GM11168 (cell line): ENCODE results near the gene MAVS.
"Not testable (repeated sequence)": the region's sequence is repeated elsewhere in the genome, so short reads cannot be mapped to it uniquely, and the experiment has no call there.

Experiments
- in situ Hi-C: fragments of 300-500 bp; cut with MboI; formaldehyde crosslinking; loops from one replicate; pipeline ENCODE4 v1.12.0; 2022; ENCODE audit warnings: low sequenced_read_pairs; ENCODE audit not compliant: unreplicated experiment

MAVS gene

GRCh38 chr20:3813848-3814581, 32.6 kb upstream of the MAVS start:
- in situ Hi-C loops = no loop called here

GRCh38 chr20:3814928-3815495, 31.6 kb upstream of the MAVS start:
- in situ Hi-C loops = no loop called here

- in situ Hi-C loops = no loop called here
Observed at GRCh38 chr20:3815703-3816315, 30.8 kb upstream of the MAVS start.

DNA sequence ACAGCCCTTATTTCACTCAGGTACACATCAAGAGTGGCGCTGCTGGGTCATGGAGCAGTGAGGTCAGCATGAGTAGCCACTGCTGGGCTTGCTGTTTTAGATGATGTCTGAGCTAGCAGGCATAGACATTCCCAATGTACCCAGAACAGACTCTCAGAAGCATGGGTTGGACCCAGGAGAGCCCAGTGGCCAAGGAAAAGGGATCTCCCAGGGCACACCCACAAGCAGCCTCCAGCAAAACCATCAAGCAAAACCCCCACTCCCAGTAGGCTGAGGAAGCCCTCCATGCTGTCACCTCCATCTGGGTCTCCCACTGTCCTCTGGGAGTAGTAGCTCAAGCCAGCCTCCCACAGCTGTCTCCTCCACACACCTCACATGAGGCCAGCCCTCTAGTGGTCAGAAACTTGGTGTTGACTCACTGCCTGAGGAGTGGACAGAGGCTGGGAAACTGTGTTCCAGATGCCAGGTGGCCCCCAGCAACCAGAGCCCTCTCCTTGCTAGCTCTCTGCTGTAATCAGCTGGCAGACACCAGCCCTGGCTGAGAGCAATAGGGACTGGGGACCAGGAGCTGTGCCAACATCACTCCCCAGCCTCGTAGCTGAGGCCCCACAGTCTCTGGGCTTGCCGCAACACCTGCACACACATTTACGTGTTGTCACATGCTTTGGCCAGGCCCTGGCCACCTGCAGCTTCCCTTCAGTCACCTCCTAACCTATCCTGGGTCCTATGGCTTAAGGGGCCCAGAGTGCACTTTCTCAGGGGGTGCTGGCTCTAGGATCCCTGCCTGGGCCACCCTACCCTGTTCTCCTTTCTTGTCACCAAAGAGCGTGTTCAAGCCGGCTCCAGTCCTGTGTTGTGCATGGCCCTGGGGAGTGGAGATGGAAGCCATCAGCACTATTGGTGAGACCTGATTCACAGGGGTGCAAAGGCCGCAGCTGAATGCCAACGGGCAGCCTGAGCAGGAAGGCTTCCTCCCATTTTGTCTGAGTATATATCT, 28.2 kb upstream of the MAVS start:
- in situ Hi-C loops = no loop called here

DNA sequence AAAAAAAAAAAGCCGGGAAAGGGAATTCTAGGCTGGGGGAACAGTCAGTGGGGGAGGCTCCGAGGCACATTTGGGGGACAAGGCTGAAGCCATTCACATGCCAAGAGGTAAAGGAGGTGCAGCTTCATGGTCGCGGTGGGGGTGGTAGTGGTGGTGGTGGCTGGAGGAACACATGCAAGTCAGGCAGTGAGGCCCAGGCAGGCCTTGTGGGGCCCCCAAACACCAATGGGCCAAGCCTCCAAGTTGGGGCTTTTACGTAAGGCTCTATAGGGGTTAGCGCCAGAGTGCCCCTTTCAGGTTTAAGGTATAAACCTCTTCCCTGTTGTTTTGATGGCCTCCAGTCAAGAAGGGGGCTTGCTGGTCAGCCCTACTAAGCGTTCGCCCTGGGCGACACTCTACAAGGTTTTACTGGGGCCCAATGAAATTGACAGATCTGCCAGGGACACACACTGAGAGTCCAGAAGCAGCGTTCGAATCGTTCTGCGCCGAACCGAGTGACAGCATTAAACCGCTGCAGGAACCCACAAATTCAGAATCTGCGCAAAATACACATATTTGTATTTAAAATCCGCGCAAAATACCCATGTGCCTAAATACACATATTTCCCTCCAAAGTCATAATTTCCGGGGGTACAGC, 27.1 kb upstream of the MAVS start:
- in situ Hi-C loops = no loop called here

GRCh38 chr20:3820048-3820900, 26.4 kb upstream of the MAVS start, which contains the start of gene AP5S1:
Gene AP5S1, plus strand, starts transcription at chr20:3820547. Its CDS starts 1,571 bp downstream, at chr20:3822118.
- in situ Hi-C loops = no loop called here

DNA sequence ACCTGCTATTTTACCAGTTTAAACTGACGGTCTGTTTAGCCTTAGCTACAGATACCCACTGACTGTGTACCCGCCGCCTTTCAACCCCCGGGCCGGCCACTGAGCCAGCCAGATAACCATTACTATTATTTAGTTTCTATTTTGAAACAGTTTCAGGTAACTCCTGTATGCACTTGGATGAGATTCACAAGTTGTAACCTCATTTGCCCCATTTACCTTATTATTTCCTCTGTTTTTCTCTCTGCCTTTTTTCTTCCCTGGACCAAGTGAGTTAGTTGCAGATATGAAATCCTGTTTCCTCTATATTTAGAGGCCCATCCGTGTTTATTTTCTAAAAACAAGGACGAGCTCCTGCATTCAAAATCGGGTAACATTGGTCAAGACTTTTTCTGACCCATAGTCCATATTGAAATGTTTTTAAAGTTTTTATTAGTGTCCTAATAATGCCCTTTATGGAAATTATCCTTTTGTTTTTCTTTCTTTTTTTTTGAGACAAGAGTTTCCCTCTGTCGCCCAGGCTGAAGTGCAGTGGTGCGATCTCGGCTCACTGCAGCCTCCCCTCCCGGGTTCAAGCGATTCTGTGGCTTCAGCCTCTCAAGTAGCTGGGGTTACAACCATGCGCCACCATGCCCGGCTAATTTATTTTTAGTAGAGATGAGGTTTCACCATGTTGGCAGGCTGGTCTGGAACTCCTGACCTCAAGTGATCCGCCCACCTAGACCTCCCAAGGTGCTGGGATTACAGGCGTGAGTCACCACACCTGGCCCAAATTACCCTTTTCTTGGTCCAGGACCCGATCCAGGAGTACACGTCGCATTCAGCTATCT, 25.5 kb upstream of the MAVS start:
- in situ Hi-C loops = no loop called here

GRCh38 chr20:3821996-3822395, 24.6 kb upstream of the MAVS start:
- in situ Hi-C loops = no loop called here

DNA sequence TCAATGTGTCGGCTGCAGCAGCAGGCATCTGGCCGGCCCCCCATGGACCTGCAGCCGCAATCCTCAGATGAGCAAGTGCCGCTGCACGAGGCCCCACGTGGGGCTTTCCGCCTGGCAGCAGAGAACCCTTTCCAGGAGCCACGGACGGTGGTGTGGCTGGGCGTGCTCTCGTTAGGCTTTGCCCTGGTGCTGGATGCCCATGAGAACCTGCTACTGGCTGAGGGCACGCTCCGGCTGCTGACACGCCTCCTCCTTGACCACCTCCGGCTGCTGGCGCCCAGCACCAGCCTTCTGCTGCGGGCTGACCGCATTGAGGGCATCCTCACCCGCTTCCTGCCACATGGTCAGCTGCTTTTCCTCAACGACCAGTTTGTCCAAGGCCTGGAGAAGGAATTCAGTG, 22.8 kb upstream of the MAVS start:
- in situ Hi-C loops = no loop called here

- in situ Hi-C loops = no loop called here
Observed at GRCh38 chr20:3825526-3825925, 21.1 kb upstream of the MAVS start.

GRCh38 chr20:3826420-3826819, 20.2 kb upstream of the MAVS start:
- in situ Hi-C loops = no loop called here

DNA sequence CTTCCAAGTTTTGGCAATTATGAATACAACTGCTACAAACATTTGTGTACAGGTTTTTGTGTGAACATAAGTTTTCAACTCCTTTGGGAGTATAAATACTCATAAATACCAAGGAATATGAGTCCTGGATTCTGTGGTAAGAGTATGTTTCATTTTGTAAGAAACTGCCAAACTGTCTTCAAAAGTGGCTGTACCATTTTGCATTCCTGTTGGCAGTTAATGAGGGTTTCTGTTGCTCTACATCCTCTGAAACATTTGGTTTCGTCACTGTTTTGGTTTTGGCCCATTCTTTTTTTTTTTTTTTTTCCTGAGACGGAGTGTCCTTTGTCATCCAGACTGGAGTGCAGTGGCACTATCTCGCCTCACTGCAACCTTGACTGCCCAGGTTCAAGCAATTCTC, 17.8 kb upstream of the MAVS start:
- in situ Hi-C loops = no loop called here

DNA sequence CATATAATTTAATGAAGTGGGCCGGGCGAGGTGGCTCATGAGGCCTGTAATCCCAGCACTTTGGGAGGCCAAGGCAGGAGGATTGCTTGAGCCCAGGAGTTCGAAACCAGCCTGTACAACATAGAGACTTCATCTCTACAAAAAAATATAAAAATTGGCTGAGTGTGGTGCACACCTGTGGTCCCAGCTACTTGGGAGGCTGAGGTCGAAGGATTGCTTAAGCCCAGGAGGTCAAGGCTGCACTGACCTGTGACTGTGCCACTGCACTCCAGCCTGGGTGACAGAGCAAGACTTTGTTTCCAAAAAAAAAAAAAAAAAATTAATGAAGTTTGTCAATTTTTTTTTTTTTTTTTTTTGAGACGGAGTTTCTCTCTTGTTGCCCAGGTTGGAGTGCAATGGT, 16.7 kb upstream of the MAVS start:
- in situ Hi-C loops = not testable (repeated sequence)

DNA sequence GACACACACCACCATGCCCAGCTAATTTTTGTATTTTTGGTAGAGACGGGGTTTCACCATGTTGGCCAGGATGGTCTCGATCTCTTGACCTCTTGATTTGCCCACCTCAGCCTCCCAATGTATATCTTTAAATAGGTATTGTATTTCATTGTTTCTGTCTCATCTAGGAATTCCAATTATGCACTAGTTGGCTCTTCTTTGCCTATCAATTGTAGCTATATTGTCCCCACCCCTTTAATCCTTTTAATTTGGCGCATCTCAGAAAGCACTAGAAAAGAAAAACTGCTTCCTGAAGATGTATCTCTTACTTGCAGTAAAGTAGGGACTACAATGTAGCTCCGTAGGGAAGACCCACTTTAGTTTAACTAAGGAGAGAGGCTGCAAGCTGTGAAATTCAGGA, 10.5 kb upstream of the MAVS start:
- in situ Hi-C loops = no loop called here

DNA sequence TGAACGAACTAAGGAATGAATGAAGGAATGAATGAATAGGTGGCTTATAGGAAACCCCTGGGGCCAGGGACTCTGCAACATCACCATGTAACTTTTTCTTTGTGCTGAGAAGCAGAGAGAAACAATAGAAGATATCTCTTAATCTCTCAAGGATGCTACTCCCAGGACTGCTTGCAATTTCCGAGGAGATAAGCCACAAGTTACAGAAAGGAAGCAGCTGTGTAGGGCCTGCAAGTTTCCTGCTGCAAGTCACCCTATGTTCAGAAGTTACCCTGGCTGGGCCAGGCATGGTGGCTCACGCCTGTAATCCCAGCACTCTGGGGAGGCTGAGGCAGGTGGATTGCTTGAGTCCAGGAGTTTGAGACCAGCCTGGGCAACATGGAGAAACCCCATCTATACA, 7.3 kb upstream of the MAVS start:
- in situ Hi-C loops = no loop called here

GRCh38 chr20:3840201-3840600, 6.4 kb upstream of the MAVS start:
- in situ Hi-C loops = not testable (repeated sequence)

DNA sequence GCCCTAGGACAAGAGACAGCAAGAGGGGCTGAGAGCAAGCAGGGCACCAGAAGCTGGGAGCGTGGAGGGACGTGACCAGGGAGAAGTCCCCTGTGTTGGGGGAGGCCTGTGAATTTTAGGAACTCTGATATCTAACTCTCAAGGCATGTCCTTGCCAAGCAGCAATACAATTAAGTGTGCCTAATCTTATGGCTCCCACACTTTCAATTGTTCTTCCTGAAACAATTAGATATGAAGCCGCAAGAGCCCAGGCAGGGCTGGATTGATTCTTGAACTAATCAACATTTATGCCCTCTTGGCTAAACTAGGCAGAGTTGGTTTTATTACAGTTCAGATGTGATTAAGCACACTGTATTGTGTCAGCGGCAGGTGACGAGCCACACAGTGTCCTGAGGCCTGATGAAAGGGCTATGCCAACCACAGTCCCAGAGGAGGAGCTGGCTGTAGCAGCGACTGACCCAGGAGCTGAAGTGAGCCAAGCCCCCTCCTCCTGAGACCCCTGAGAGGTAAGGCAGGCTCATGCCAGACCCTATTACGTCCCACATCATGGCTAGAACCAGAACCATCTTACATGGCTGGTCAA, 4.2 kb upstream of the MAVS start:
- in situ Hi-C loops = no loop called here

DNA sequence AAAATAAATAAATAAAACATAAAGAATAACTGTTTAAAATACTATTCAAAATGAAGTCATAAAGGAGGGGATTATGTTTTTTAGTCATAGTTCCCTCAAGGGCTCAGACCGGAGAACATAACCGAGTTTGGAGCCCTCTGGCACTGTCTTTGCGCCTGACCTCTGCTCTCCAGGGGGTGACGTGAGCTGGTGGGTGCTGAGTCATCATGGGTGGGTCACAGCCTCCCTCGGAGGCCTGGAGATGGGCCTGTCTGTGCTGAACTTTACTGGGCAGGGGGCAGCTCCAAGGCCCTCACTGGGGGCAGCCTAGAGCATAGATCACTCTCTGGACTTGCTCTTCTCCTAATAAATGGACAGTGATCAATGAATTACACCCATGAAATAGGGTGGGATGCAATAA, 3.1 kb upstream of the MAVS start:
- in situ Hi-C loops = no loop called here
